ENCODE measurements around the gene ADNP2.
A peak's percentile ranks its signal among the peaks of the same experiment; 100 is the strongest.

ADNP2 gene

GRCh38 chr18:80076379-80076778 lies 32.7 kb upstream of the ADNP2 start:
- 89 to 98% methylated on average over 6 to 8 of the region's 9 CpGs for WGBS, 2 experiments (ENCODE audit: insufficient coverage in 2 of 2)
- Histone ChIP-seq H3K4me1 (ENCODE audit: control insufficient read depth, insufficient read depth, low read length, poor library complexity, severe bottlenecking) (no peaks in the 10 kb centered on the region), H3K4me3 (ENCODE audit: extremely low read depth, insufficient read depth, low read length, poor library complexity, severe bottlenecking) (no peak overlapping the region)

GRCh38 chr18:80077873-80078272 lies 31.2 kb upstream of the ADNP2 start:
- H3K36me3 ChIP-seq (ENCODE audit: control insufficient read depth, insufficient read depth, low read length) = no peaks in the 10 kb centered on the region
- H3K27ac ChIP-seq (ENCODE audit: low read depth, low read length, severe bottlenecking) = no peak overlapping the region
- no peak overlapping the region for H3K4me3 ChIP-seq (ENCODE audit: extremely low read depth, insufficient read depth, low read length, poor library complexity, severe bottlenecking)
- 94 to 96% methylated on average over 18 to 19 of the region's 21 CpGs for WGBS, 2 experiments (ENCODE audit: insufficient coverage in 2 of 2)
- H3K4me1 ChIP-seq (ENCODE audit: control insufficient read depth, insufficient read depth, low read length, poor library complexity, severe bottlenecking) = no peaks in the 10 kb centered on the region
- no peaks in the 10 kb centered on the region for H3K9me3 ChIP-seq (ENCODE audit: control insufficient read depth, low read length)

More at GRCh38 chr18:80076379-80076778, 32.7 kb upstream of the ADNP2 start:
- Histone ChIP-seq H3K9me3 (ENCODE audit: control insufficient read depth, low read length) (no peaks in the 10 kb centered on the region), H3K27ac (ENCODE audit: low read depth, low read length, severe bottlenecking) (no peak overlapping the region), H3K36me3 (ENCODE audit: control insufficient read depth, insufficient read depth, low read length) (no peaks in the 10 kb centered on the region)

- Histone ChIP-seq H3K4me3 (ENCODE audit: extremely low read depth, insufficient read depth, low read length, poor library complexity, severe bottlenecking) (no peak overlapping the region), H3K4me1 (ENCODE audit: control insufficient read depth, insufficient read depth, low read length, poor library complexity, severe bottlenecking) (peaks cover 5% of the 10 kb centered on the region), H3K36me3 (ENCODE audit: control insufficient read depth, insufficient read depth, low read length) (no peaks in the 10 kb centered on the region), H3K9me3 (ENCODE audit: control insufficient read depth, low read length) (peaks cover 15% of the 10 kb centered on the region), H3K27ac (ENCODE audit: low read depth, low read length, severe bottlenecking) (no peak overlapping the region)
- WGBS, 2 experiments (ENCODE audit: insufficient coverage in 2 of 2) = 70 to 78% methylated on average over 3 to 4 of the region's 4 CpGs
Measured at GRCh38 chr18:80086281-80086680, 22.8 kb upstream of the ADNP2 start.

- WGBS, 2 experiments (ENCODE audit: insufficient coverage in 2 of 2) = no CpG with 5 or more reads among the region's 2 CpGs
- H3K27ac ChIP-seq (ENCODE audit: low read depth, low read length, severe bottlenecking) = no peak overlapping the region
Measured at GRCh38 chr18:80088036-80088435, 21.0 kb upstream of the ADNP2 start.

GRCh38 chr18:80088823-80089222 lies 20.2 kb upstream of the ADNP2 start:
- Histone ChIP-seq H3K4me1 (ENCODE audit: control insufficient read depth, insufficient read depth, low read length, poor library complexity, severe bottlenecking) (peaks cover 5% of the 10 kb centered on the region), H3K27ac (ENCODE audit: low read depth, low read length, severe bottlenecking) (no peak overlapping the region), H3K4me3 (ENCODE audit: extremely low read depth, insufficient read depth, low read length, poor library complexity, severe bottlenecking) (no peak overlapping the region), H3K9me3 (ENCODE audit: control insufficient read depth, low read length) (peaks cover 16% of the 10 kb centered on the region), H3K36me3 (ENCODE audit: control insufficient read depth, insufficient read depth, low read length) (no peaks in the 10 kb centered on the region)

More at GRCh38 chr18:80088036-80088435, 21.0 kb upstream of the ADNP2 start:
- Histone ChIP-seq H3K4me3 (ENCODE audit: extremely low read depth, insufficient read depth, low read length, poor library complexity, severe bottlenecking) (no peak overlapping the region), H3K9me3 (ENCODE audit: control insufficient read depth, low read length) (peaks cover 16% of the 10 kb centered on the region), H3K36me3 (ENCODE audit: control insufficient read depth, insufficient read depth, low read length) (no peaks in the 10 kb centered on the region), H3K4me1 (ENCODE audit: control insufficient read depth, insufficient read depth, low read length, poor library complexity, severe bottlenecking) (peaks cover 5% of the 10 kb centered on the region)

GRCh38 chr18:80095414-80095813 lies 13.6 kb upstream of the ADNP2 start:
- no peaks in the 10 kb centered on the region for H3K36me3 ChIP-seq (ENCODE audit: control insufficient read depth, insufficient read depth, low read length)
- H3K27ac ChIP-seq (ENCODE audit: low read depth, low read length, severe bottlenecking) = no peak overlapping the region
- WGBS, 2 experiments (ENCODE audit: insufficient coverage in 2 of 2) = 78 to 86% methylated on average over 6 to 7 of the region's 7 CpGs
- no peaks in the 10 kb centered on the region for H3K4me1 ChIP-seq (ENCODE audit: control insufficient read depth, insufficient read depth, low read length, poor library complexity, severe bottlenecking)
- peaks cover 6% of the 10 kb centered on the region for H3K9me3 ChIP-seq (ENCODE audit: control insufficient read depth, low read length)
- no peak overlapping the region for H3K4me3 ChIP-seq (ENCODE audit: extremely low read depth, insufficient read depth, low read length, poor library complexity, severe bottlenecking)

GRCh38 chr18:80096032-80096565 lies 13.0 kb upstream of the ADNP2 start:
- Histone ChIP-seq H3K4me1 (ENCODE audit: control insufficient read depth, insufficient read depth, low read length, poor library complexity, severe bottlenecking) (no peaks in the 10 kb centered on the region), H3K4me3 (ENCODE audit: extremely low read depth, insufficient read depth, low read length, poor library complexity, severe bottlenecking) (no peak overlapping the region), H3K36me3 (ENCODE audit: control insufficient read depth, insufficient read depth, low read length) (no peaks in the 10 kb centered on the region), H3K9me3 (ENCODE audit: control insufficient read depth, low read length) (peaks cover 9% of the 10 kb centered on the region), H3K27ac (ENCODE audit: low read depth, low read length, severe bottlenecking) (no peak overlapping the region)
- WGBS, 2 experiments (ENCODE audit: insufficient coverage in 2 of 2) = 92 to 93% methylated on average over 9 to 10 of the region's 10 CpGs

- Histone ChIP-seq H3K4me1 (ENCODE audit: control insufficient read depth, insufficient read depth, low read length, poor library complexity, severe bottlenecking) (no peaks in the 10 kb centered on the region), H3K4me3 (ENCODE audit: extremely low read depth, insufficient read depth, low read length, poor library complexity, severe bottlenecking) (no peak overlapping the region), H3K36me3 (ENCODE audit: control insufficient read depth, insufficient read depth, low read length) (no peaks in the 10 kb centered on the region), H3K27ac (ENCODE audit: low read depth, low read length, severe bottlenecking) (no peak overlapping the region), H3K9me3 (ENCODE audit: control insufficient read depth, low read length) (peaks cover 5% of the 10 kb centered on the region)
- WGBS, 2 experiments (ENCODE audit: insufficient coverage in 2 of 2) = 79 to 84% methylated on average over 4 to 5 of the region's 9 CpGs
Measured at GRCh38 chr18:80097201-80097600, 11.9 kb upstream of the ADNP2 start.

GRCh38 chr18:80103231-80103630 lies 5.8 kb upstream of the ADNP2 start:
- Histone ChIP-seq H3K4me1 (ENCODE audit: control insufficient read depth, insufficient read depth, low read length, poor library complexity, severe bottlenecking) (peaks cover 41% of the 10 kb centered on the region), H3K36me3 (ENCODE audit: control insufficient read depth, insufficient read depth, low read length) (no peaks in the 10 kb centered on the region), H3K27ac (ENCODE audit: low read depth, low read length, severe bottlenecking) (peak overlapping the region; percentile 89), H3K9me3 (ENCODE audit: control insufficient read depth, low read length) (peaks cover 5% of the 10 kb centered on the region), H3K4me3 (ENCODE audit: extremely low read depth, insufficient read depth, low read length, poor library complexity, severe bottlenecking) (no peak overlapping the region)
- WGBS, 2 experiments (ENCODE audit: insufficient coverage in 2 of 2) = 94 to 95% methylated on average over 5 of the region's 6 CpGs

GRCh38 chr18:80104364-80104779 lies 4.7 kb upstream of the ADNP2 start:
- peaks cover 9% of the 10 kb centered on the region for H3K9me3 ChIP-seq (ENCODE audit: control insufficient read depth, low read length)
- no peak overlapping the region for H3K4me3 ChIP-seq (ENCODE audit: extremely low read depth, insufficient read depth, low read length, poor library complexity, severe bottlenecking)
- H3K27ac ChIP-seq (ENCODE audit: low read depth, low read length, severe bottlenecking) = peak overlapping the region; percentile 89
- no peaks in the 10 kb centered on the region for H3K36me3 ChIP-seq (ENCODE audit: control insufficient read depth, insufficient read depth, low read length)
- 7 to 14% methylated on average over 6 to 7 of the region's 7 CpGs for WGBS, 2 experiments (ENCODE audit: insufficient coverage in 2 of 2)
- peaks cover 41% of the 10 kb centered on the region for H3K4me1 ChIP-seq (ENCODE audit: control insufficient read depth, insufficient read depth, low read length, poor library complexity, severe bottlenecking)

- peaks cover 41% of the 10 kb centered on the region for H3K4me1 ChIP-seq (ENCODE audit: control insufficient read depth, insufficient read depth, low read length, poor library complexity, severe bottlenecking)
- H3K36me3 ChIP-seq (ENCODE audit: control insufficient read depth, insufficient read depth, low read length) = no peaks in the 10 kb centered on the region
- H3K27ac ChIP-seq (ENCODE audit: low read depth, low read length, severe bottlenecking) = peak overlapping the region; percentile 89
- no peak overlapping the region for H3K4me3 ChIP-seq (ENCODE audit: extremely low read depth, insufficient read depth, low read length, poor library complexity, severe bottlenecking)
- WGBS, 2 experiments (ENCODE audit: insufficient coverage in 2 of 2) = 84 to 90% methylated on average over 10 of the region's 13 CpGs
- peaks cover 5% of the 10 kb centered on the region for H3K9me3 ChIP-seq (ENCODE audit: control insufficient read depth, low read length)
Measured at GRCh38 chr18:80105369-80106167, 3.5 kb upstream of the ADNP2 start.
